ENCODE data around the gene MALRD1. TPM values are rescaled to one million over a fixed set of nuclear protein-coding genes. Genes with fewer than 3 reads are reported as not detected.

Gene MALRD1
- total RNA-seq, 1 experiment from 2014 or later = 0.86 TPM

DNA sequence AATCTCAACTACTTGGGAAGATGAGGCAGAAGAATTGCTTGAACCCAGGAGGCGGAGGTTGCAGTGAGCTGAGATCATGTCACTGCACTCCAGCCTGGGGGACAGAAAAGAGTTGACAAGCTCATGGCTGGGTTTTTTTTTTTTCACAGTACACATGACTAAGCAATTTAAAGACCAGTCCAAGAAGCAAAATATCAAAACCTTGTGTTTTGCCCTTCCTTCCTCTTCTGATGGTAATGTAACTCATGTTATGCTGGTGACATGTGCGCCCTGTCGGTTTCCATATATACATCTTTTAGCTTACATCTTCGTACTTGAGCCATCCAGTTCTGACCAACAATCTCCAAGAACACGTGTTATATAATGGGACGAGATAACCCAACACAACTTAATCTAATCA is 530.0 kb downstream of the MALRD1 start:
- H3K4me3 ChIP-seq (ENCODE audit: low read depth, low read length, poor library complexity, severe bottlenecking) = no peak overlapping the region
- DNase-seq (ENCODE audit: low spot score) = no peak
- H3K9me3 ChIP-seq (ENCODE audit: low read depth, low read length, poor library complexity, severe bottlenecking) = no peaks in the 10 kb centered on the region
- no peaks in the 10 kb centered on the region for H3K27me3 ChIP-seq (replicated peaks; ENCODE audit: insufficient read depth, low read depth, low read length, poor library complexity)
- H3K36me3 ChIP-seq (ENCODE audit: insufficient read depth, low read length, poor library complexity, severe bottlenecking) = no peaks in the 10 kb centered on the region
- no peak overlapping the region for H3K27ac ChIP-seq (ENCODE audit: low read depth, low read length, poor library complexity, severe bottlenecking)
- peaks cover 11% of the 10 kb centered on the region for H3K4me1 ChIP-seq (ENCODE audit: insufficient read depth, low read length, poor library complexity, severe bottlenecking)
- ChIA-PET POLR2A (ENCODE audit: low non-redundant PET) (no interaction called here), CTCF (no interaction called here)
- intact Hi-C loops (cut with micrococcal nuclease; ENCODE audit: unreplicated experiment) = no loop called here
- no TSS peak for BruUV-seq (replicated peaks)
- TF ChIP-seq, protein P1, sequence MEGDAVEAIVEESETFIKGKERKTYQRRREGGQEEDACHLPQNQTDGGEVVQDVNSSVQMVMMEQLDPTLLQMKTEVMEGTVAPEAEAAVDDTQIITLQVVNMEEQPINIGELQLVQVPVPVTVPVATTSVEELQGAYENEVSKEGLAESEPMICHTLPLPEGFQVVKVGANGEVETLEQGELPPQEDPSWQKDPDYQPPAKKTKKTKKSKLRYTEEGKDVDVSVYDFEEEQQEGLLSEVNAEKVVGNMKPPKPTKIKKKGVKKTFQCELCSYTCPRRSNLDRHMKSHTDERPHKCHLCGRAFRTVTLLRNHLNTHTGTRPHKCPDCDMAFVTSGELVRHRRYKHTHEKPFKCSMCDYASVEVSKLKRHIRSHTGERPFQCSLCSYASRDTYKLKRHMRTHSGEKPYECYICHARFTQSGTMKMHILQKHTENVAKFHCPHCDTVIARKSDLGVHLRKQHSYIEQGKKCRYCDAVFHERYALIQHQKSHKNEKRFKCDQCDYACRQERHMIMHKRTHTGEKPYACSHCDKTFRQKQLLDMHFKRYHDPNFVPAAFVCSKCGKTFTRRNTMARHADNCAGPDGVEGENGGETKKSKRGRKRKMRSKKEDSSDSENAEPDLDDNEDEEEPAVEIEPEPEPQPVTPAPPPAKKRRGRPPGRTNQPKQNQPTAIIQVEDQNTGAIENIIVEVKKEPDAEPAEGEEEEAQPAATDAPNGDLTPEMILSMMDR (conservative IDR thresholded peaks at IDR 0.05; ENCODE audit: low read depth, low read length) = no peak

DNA sequence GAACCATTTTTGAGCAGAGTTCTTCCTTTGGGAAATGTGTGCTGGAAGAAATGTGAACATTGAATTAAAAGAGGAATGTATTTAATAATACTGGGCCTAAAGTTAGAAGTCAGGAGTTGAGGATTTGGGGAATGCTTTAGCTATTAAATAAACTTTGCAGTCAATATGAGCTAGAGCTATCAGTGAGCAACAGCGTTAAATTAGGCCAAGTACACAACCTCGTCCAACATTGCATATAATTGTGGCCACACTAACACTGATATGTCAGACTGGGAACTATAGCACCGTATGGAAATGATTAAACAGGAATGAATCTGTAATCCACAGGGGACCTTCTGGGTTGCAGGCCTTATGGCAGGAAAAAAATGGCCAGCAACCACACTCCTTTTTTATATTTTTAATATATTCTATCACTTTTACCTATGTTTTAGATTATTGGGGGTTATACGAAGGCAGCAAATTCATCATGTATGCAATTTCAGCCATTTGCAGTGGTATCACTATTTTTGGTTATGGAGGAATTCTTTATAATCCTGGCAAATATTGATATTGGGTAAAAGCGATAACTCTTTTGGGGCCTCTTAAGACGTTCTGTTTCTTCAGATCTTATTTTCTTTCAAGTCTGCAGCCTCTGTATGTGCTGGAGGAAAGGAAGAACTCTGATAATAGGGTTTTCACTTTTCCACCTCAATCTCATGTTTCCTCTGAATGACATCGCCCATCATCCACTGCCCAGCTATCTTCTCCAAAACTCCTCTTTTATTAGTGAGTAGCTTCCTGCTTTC is 531.4 kb downstream of the MALRD1 start:
- Histone ChIP-seq H3K4me3 (ENCODE audit: low read depth, low read length, poor library complexity, severe bottlenecking) (no peak overlapping the region), H3K4me1 (ENCODE audit: insufficient read depth, low read length, poor library complexity, severe bottlenecking) (peaks cover 11% of the 10 kb centered on the region), H3K27ac (ENCODE audit: low read depth, low read length, poor library complexity, severe bottlenecking) (no peak overlapping the region), H3K9me3 (ENCODE audit: low read depth, low read length, poor library complexity, severe bottlenecking) (no peaks in the 10 kb centered on the region), H3K36me3 (ENCODE audit: insufficient read depth, low read length, poor library complexity, severe bottlenecking) (no peaks in the 10 kb centered on the region), H3K27me3 (replicated peaks; ENCODE audit: insufficient read depth, low read depth, low read length, poor library complexity) (no peaks in the 10 kb centered on the region)
- ChIA-PET POLR2A (ENCODE audit: low non-redundant PET) (no interaction called here), CTCF (no interaction called here)
- TF ChIP-seq, protein P1 (conservative IDR thresholded peaks at IDR 0.05; ENCODE audit: low read depth, low read length) = no peak
- TF ChIP-seq EZH2 (IDR thresholded peaks at IDR 0.05; ENCODE audit: borderline replicate concordance, low read depth, low read length, poor library complexity, severe bottlenecking) = no peak
- DNase-seq (ENCODE audit: low spot score) = peak; percentile 18
- BruUV-seq (replicated peaks) = no TSS peak
- intact Hi-C loops (cut with micrococcal nuclease; ENCODE audit: unreplicated experiment) = no loop called here

DNA sequence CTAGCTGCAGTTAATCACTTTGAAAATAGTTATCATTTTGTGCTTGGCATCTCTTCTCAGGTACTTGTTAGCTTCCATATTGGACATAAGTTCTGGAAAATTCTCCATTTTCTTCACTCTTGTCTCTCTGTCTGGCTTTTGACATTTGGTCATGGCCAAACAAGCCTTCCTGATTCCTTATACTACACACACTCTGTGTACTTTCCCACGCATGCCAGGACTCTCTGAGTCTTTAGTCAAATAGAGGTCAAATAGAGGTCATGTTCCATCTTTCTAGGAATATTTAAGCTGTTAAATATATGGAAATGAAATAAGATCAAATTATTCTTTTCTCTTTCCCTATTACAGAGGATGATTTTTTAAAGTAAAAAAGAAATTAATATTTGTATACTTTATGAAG is 532.1 kb downstream of the MALRD1 start:
- TF ChIP-seq, protein P1 (conservative IDR thresholded peaks at IDR 0.05; ENCODE audit: low read depth, low read length) = no peak
- no peak for TF ChIP-seq EZH2 (IDR thresholded peaks at IDR 0.05; ENCODE audit: borderline replicate concordance, low read depth, low read length, poor library complexity, severe bottlenecking)
- Histone ChIP-seq H3K36me3 (ENCODE audit: insufficient read depth, low read length, poor library complexity, severe bottlenecking) (no peaks in the 10 kb centered on the region), H3K27me3 (replicated peaks; ENCODE audit: insufficient read depth, low read depth, low read length, poor library complexity) (no peaks in the 10 kb centered on the region), H3K9me3 (ENCODE audit: low read depth, low read length, poor library complexity, severe bottlenecking) (no peaks in the 10 kb centered on the region), H3K27ac (ENCODE audit: low read depth, low read length, poor library complexity, severe bottlenecking) (no peak overlapping the region), H3K4me1 (ENCODE audit: insufficient read depth, low read length, poor library complexity, severe bottlenecking) (peaks cover 11% of the 10 kb centered on the region), H3K4me3 (ENCODE audit: low read depth, low read length, poor library complexity, severe bottlenecking) (no peak overlapping the region)
- ChIA-PET POLR2A (ENCODE audit: low non-redundant PET) (no interaction called here), CTCF (no interaction called here)
- DNase-seq (ENCODE audit: low spot score) = no peak
- BruUV-seq (replicated peaks) = no TSS peak
- intact Hi-C loops (cut with micrococcal nuclease; ENCODE audit: unreplicated experiment) = no loop called here

Measured in A673 (cell line).